H1 (cell line): ENCODE results near the gene ART4. TPM values are rescaled to one million over a fixed set of nuclear protein-coding genes. Genes with fewer than 3 reads are reported as not detected.

ENCODE experiments used
- CTCF ChIA-PET: fragments of 300-600 bp; sonication (Branson Sonifier 250); formaldehyde crosslinking; loops from one replicate; lab custom pipeline; 2021; ENCODE audit not compliant: partially characterized antibody; lab: Charles Lee
- POLR2A ChIA-PET: fragments of 300-600 bp; sonication (Branson Sonifier 250); formaldehyde crosslinking; loops from one replicate; lab custom pipeline; 2021; ENCODE audit warnings: inconsistent platforms; ENCODE audit not compliant: partially characterized antibody; lab: Charles Lee
- DNase-seq, 2 experiments: peaks; one replicate each; pipeline versions ENCODE4 v3.0.0 to v3.0.0-alpha.2; 2010 to 2022; ENCODE audit warnings: low spot score in 2 of 2, low read depth in 1 of 2, mixed read lengths in 1 of 2
- FAIRE-seq: peaks from 2 replicates; lab custom pipeline; 2011; peaks lifted over from hg19 to GRCh38; lab: Jason Lieb, UNC
- H2AFZ ChIP-seq: 2 replicates; pipeline ENCODE4 v1.8.1; 2012; ENCODE audit warnings: low read length, inconsistent platforms
- H2AK5ac ChIP-seq: 2 replicates; pipeline ENCODE4 v1.6.1; 2013; ENCODE audit warnings: low read depth, low read length
- H2BK120ac ChIP-seq: replicated peaks from 2 replicates; pipeline ENCODE3; 2013; ENCODE audit warnings: low read depth, low read length, inconsistent platforms
- H2BK12ac ChIP-seq: 2 replicates; pipeline ENCODE4 v1.6.1; 2013; ENCODE audit warnings: low read depth, low read length
- H2BK15ac ChIP-seq: 2 replicates; pipeline ENCODE4 v1.6.1; 2013; ENCODE audit warnings: low read length
- H2BK20ac ChIP-seq: 2 replicates; pipeline ENCODE4 v1.6.1; 2013; ENCODE audit warnings: low read length
- H2BK5ac ChIP-seq: 2 replicates; pipeline ENCODE4 v1.6.1; 2013; ENCODE audit warnings: low read depth, low read length
- H3K14ac ChIP-seq: 2 replicates; pipeline ENCODE4 v1.6.1; 2013; ENCODE audit warnings: inconsistent platforms; ENCODE audit not compliant: insufficient read length
- H3K18ac ChIP-seq: 2 replicates; pipeline ENCODE4 v1.6.1; 2013; ENCODE audit warnings: low read length; ENCODE audit errors: extremely low read depth
- H3K23ac ChIP-seq: 2 replicates; pipeline ENCODE4 v1.6.1; 2013; ENCODE audit warnings: inconsistent platforms; ENCODE audit not compliant: insufficient read length
- H3K23me2 ChIP-seq: 2 replicates; pipeline ENCODE4 v1.6.1; 2013; ENCODE audit warnings: low read depth, low read length
- H3K27ac ChIP-seq: 2 replicates; pipeline ENCODE4 v1.6.1; 2011; ENCODE audit warnings: low read depth, low read length, inconsistent platforms
- H3K27me3 ChIP-seq, 4 experiments: replicated peaks in 1 of 4; 1 replicate in 1 of 4; 2 replicates in 3 of 4; pipeline versions ENCODE4 v1.6.1 to v1.8.1; 2011 to 2013; ENCODE audit warnings: low read length in 3 of 4, mild to moderate bottlenecking in 3 of 4, inconsistent platforms in 2 of 4, mixed read lengths in 2 of 4, moderate library complexity in 1 of 4; ENCODE audit not compliant: control insufficient read depth in 3 of 4, insufficient read depth in 3 of 4; ENCODE audit errors: extremely low read depth in 1 of 4
- H3K36me3 ChIP-seq, 4 experiments: 2 replicates each; pipeline versions ENCODE4 v1.6.1 to v1.8.1; 2011 to 2013; ENCODE audit warnings: mild to moderate bottlenecking in 4 of 4, low read length in 3 of 4, moderate library complexity in 2 of 4, control low read depth in 1 of 4, inconsistent platforms in 1 of 4; ENCODE audit not compliant: insufficient read depth in 4 of 4, control insufficient read depth in 2 of 4
- H3K4ac ChIP-seq: replicated peaks from 2 replicates; pipeline ENCODE3; 2013; ENCODE audit warnings: low read length, low read depth, mixed read lengths, inconsistent platforms; ENCODE audit not compliant: insufficient read length
- H3K4me1 ChIP-seq, 4 experiments: replicated peaks in 1 of 4; 1 replicate in 1 of 4; 2 replicates in 3 of 4; pipeline versions ENCODE4 v1.6.1 to v1.8.1; 2011 to 2013; ENCODE audit warnings: low read length in 3 of 4, inconsistent platforms in 2 of 4, mixed read lengths in 1 of 4; ENCODE audit not compliant: insufficient read depth in 4 of 4, control insufficient read depth in 3 of 4
- H3K4me2 ChIP-seq, 2 experiments: 2 replicates each; pipeline versions ENCODE4 v1.6.1 to v1.8.1; 2011 to 2013; ENCODE audit warnings: low read depth in 2 of 2, low read length in 2 of 2, control low read depth in 1 of 2, inconsistent platforms in 1 of 2, mild to moderate bottlenecking in 1 of 2; ENCODE audit not compliant: insufficient read depth in 1 of 2
- H3K4me3 ChIP-seq, 4 experiments: fragments of 200-600, 300-600 bp in 1 of 4; sonication (generic), shearing (Covaris generic), sonication (Bioruptor Twin) in 1 of 4; 2 replicates each; pipeline versions ENCODE4 v1.5.1 to v1.8.1; 2011 to 2016; ENCODE audit warnings: low read length in 4 of 4, low read depth in 3 of 4, control low read depth in 2 of 4, inconsistent platforms in 2 of 4, mild to moderate bottlenecking in 2 of 4, mixed read lengths in 1 of 4, moderate library complexity in 1 of 4; ENCODE audit not compliant: insufficient read depth in 2 of 4; ENCODE audit errors: extremely low read depth in 1 of 4
- H3K56ac ChIP-seq: replicated peaks from 2 replicates; pipeline ENCODE3; 2013; ENCODE audit warnings: low read depth, mild to moderate bottlenecking, mixed read lengths, low read length, inconsistent platforms; ENCODE audit not compliant: insufficient read length
- H3K79me1 ChIP-seq: 2 replicates; pipeline ENCODE4 v1.6.1; 2013; ENCODE audit warnings: low read depth, low read length, control low read depth
- H3K79me2 ChIP-seq, 2 experiments: 2 replicates each; pipeline versions ENCODE4 v1.6.1 to v1.8.1; 2012 to 2013; ENCODE audit warnings: low read length in 2 of 2, mild to moderate bottlenecking in 2 of 2, inconsistent platforms in 1 of 2; ENCODE audit not compliant: insufficient read depth in 2 of 2, control insufficient read depth in 1 of 2
- H3K9ac ChIP-seq, 4 experiments: replicated peaks in 1 of 4; 1 replicate in 1 of 4; 2 replicates in 3 of 4; pipeline versions ENCODE4 v1.6.1 to v1.8.1; 2011 to 2013; ENCODE audit warnings: low read depth in 3 of 4, low read length in 3 of 4, control low read depth in 2 of 4, mild to moderate bottlenecking in 2 of 4, moderate library complexity in 2 of 4, inconsistent platforms in 1 of 4; ENCODE audit errors: extremely low read depth in 1 of 4
- H3K9me3 ChIP-seq, 2 experiments: 2 replicates each; pipeline versions ENCODE4 v1.6.1 to v1.8.1; 2012 to 2013; ENCODE audit warnings: mild to moderate bottlenecking in 2 of 2, moderate library complexity in 2 of 2, control low read depth in 1 of 2, inconsistent platforms in 1 of 2, low read depth in 1 of 2, low read length in 1 of 2, mixed read lengths in 1 of 2; ENCODE audit not compliant: insufficient read depth in 2 of 2
- H4K20me1 ChIP-seq, 2 experiments: replicated peaks in 1 of 2; 2 replicates each; pipeline versions ENCODE3 to v1.8.1; 2011 to 2013; ENCODE audit warnings: inconsistent platforms in 2 of 2, low read length in 2 of 2, mild to moderate bottlenecking in 1 of 2; ENCODE audit not compliant: insufficient read depth in 2 of 2, control insufficient read depth in 1 of 2
- H4K5ac ChIP-seq: 2 replicates; pipeline ENCODE4 v1.6.1; 2013; ENCODE audit warnings: low read length, low read depth, mixed read lengths, inconsistent platforms; ENCODE audit not compliant: insufficient read length
- H4K8ac ChIP-seq: 2 replicates; pipeline ENCODE4 v1.8.0; 2013; ENCODE audit warnings: mild to moderate bottlenecking, moderate library complexity, low read length, inconsistent platforms; ENCODE audit not compliant: insufficient read depth; ENCODE audit errors: extremely low read depth
- H4K91ac ChIP-seq: replicated peaks from 2 replicates; pipeline ENCODE3; 2013; ENCODE audit warnings: low read length, mixed read lengths, inconsistent platforms; ENCODE audit not compliant: insufficient read length
- GABPA ChIP-seq: IDR thresholded peaks from 2 replicates; pipeline ENCODE4 v1.6.1; 2011; ENCODE audit warnings: mild to moderate bottlenecking, low read length, moderate library complexity, borderline replicate concordance; ENCODE audit not compliant: insufficient read depth
- HDAC6 ChIP-seq: IDR thresholded peaks from one replicate; pipeline ENCODE4 v1.7.1; 2012; ENCODE audit warnings: low read depth, mild to moderate bottlenecking, inconsistent platforms, low read length, moderate library complexity
- WGBS, 2 experiments: shearing (Covaris generic) in 1 of 2; methylation state at CpG; one replicate each; pipeline versions ENCODE4 v1.1.6 to v1.1.7; 2013 to 2015; ENCODE audit warnings: low lambda C conversion rate in 2 of 2, mixed read lengths in 2 of 2, inconsistent platforms in 1 of 2, low coverage in 1 of 2, missing lambda C conversion rate in 1 of 2; ENCODE audit not compliant: insufficient replicate concordance in 2 of 2, insufficient coverage in 1 of 2, insufficient read length in 1 of 2; ENCODE audit errors: extremely low coverage in 1 of 2, missing lambda C conversion rate in 1 of 2; 5-methylcytosine and 5-hydroxymethylcytosine counted together
- polyA plus RNA-seq, 7 experiments: library from polyadenylated mRNA; depleted of rRNA in 3 of 7; stranded (reverse) in 5 of 7; unstranded in 2 of 7; fragments of >200 nt in 5 of 7; fragments of 200-250 nt in 2 of 7; gene quantifications; 1 replicate in 5 of 7; 2 replicates in 1 of 7; 4 replicates in 1 of 7; pipeline versions ENCODE4 v1.2.1 to v1.2.3, GENCODE V29; 2011 to 2013; ENCODE audit warnings: missing spikeins in 2 of 7, mixed read lengths in 2 of 7
- total RNA-seq: library from RNA; stranded (reverse); fragmentation: NEBNext Ultra II Directional; extraction: Animal tissue kit (Norgen Biotek cat#: 25700); gene quantifications from 2 replicates; pipeline ENCODE4 v1.2.1, GENCODE V29; 2021

Gene ART4
- total and polyA plus RNA-seq, 2 of the 8 experiments (the other 6 are each of a cell fraction or from before 2014, with no cell fraction given) = not detected

DNA sequence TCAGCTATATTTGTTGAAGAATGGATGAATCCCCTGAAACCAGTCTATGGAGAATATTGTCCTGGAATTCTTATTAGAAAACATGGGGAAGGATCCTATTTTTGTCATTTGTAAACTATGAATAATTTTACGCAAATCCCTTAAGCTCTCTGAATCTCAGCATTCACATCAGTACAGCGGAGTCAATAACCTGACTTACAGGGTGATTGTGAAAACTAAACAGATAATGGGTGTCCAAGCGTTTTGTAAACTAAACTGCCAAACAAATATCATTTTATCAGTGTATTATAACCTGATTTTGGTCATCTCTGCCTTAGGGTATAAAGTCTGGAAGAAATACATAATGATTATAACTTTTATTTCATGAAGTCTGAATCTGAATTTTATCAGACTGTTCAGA is 10.0 kb downstream of the ART4 start:
- no peaks in the 10 kb centered on the region for H4K20me1 ChIP-seq
- no peak overlapping the region for H3K14ac ChIP-seq
- no peak overlapping the region for H3K56ac ChIP-seq
- no peak overlapping the region for H2BK120ac ChIP-seq
- POLR2A ChIA-PET = no interaction called here
- no peaks in the 10 kb centered on the region for H3K23me2 ChIP-seq
- no peaks in the 10 kb centered on the region for H3K27me3 ChIP-seq
- no peak overlapping the region for H2BK15ac ChIP-seq
- no peak overlapping the region for H3K4me2 ChIP-seq
- no peaks in the 10 kb centered on the region for H3K4me1 ChIP-seq
- H3K4ac ChIP-seq = no peak overlapping the region
- H4K8ac ChIP-seq = no peak overlapping the region
- CTCF ChIA-PET = interaction anchor here (1.0 to 1.6 kb wide), 3 partner anchors 12 to 105 kb away, joined by 4 to 6 read pairs (median 4); partner anchors contain the start of gene ERP27
- DNase-seq (no peak), FAIRE-seq (no peak)
- no peak overlapping the region for H2AFZ ChIP-seq
- no peaks in the 10 kb centered on the region for H3K79me1 ChIP-seq
- H4K91ac ChIP-seq = no peak overlapping the region
- H3K9ac ChIP-seq = no peak overlapping the region
- no peak overlapping the region for H3K18ac ChIP-seq
- no peak overlapping the region for H3K27ac ChIP-seq
- H2BK20ac ChIP-seq = no peak overlapping the region
- H3K4me3 ChIP-seq = no peak overlapping the region
- no peak overlapping the region for H4K5ac ChIP-seq
- no peaks in the 10 kb centered on the region for H3K36me3 ChIP-seq
- no peaks in the 10 kb centered on the region for H3K9me3 ChIP-seq
- H2BK12ac ChIP-seq = no peak overlapping the region
- no peak overlapping the region for H2BK5ac ChIP-seq
- H3K23ac ChIP-seq = no peak overlapping the region
- H2AK5ac ChIP-seq = no peak overlapping the region
- no peaks in the 10 kb centered on the region for H3K79me2 ChIP-seq
- WGBS, 2 experiments = 90% methylated on average over 3 of the region's 3 CpGs; no CpG with 5 or more reads in 1 of the 2 experiments
- no peak for TF ChIP-seq GABPA
- no peak for TF ChIP-seq HDAC6
